K562 (cell line): ENCODE measurements around the gene JPH2. TPM values are rescaled to one million over a fixed set of nuclear protein-coding genes. Genes with fewer than 3 reads are reported as not detected.

Experiments
- HES1 ChIP-seq: fragments of 450-650 bp; IDR thresholded peaks from 2 replicates; pipeline ENCODE4 v1.6.1; 2016; ENCODE audit warnings: low read depth, mild to moderate bottlenecking, moderate library complexity
- MGA ChIP-seq: fragments of 450-650 bp; IDR thresholded peaks from 2 replicates; pipeline ENCODE4 v1.6.1; 2016; ENCODE audit warnings: mild to moderate bottlenecking, moderate library complexity
- NFE2 ChIP-seq: IDR thresholded peaks from 2 replicates; pipeline ENCODE4 v1.6.1; 2014; ENCODE audit warnings: antibody characterized with exemption, low read depth
- RFX7 ChIP-seq: fragments of 250-450 bp; sonication (Bioruptor Pico); IDR thresholded peaks from 2 replicates; pipeline ENCODE4 v1.5.1; 2021; ENCODE audit warnings: mild to moderate bottlenecking
- ZBTB43 ChIP-seq: sonication (generic); formaldehyde crosslinking; IDR thresholded peaks from 2 replicates; pipeline ENCODE4 v1.8.0; 2023; ENCODE audit warnings: mild to moderate bottlenecking, missing genetic modification reagents
- ZNF592 ChIP-seq: fragments of 450-650 bp; IDR thresholded peaks from 2 replicates; pipeline ENCODE4 v1.6.1; 2017; ENCODE audit warnings: antibody characterized with exemption, mild to moderate bottlenecking
- ZSCAN29 ChIP-seq: fragments of 450-650 bp; IDR thresholded peaks from 2 replicates; pipeline ENCODE4 v1.6.1; 2017
- polyA plus RNA-seq, 8 experiments: library from polyadenylated mRNA; depleted of rRNA in 4 of 8; stranded (reverse) in 5 of 8; unstranded in 3 of 8; fragments of >200 nt; fragmentation: Nextera tagmentation in 2 of 8; fragmentation: Illumina TruSeq in 1 of 8; extraction: Ambion mirVana in 2 of 8; extraction: Trizol in 1 of 8; gene quantifications; 2 replicates each; pipeline versions ENCODE4 v1.2.1 to v1.2.3, GENCODE V29; 2011 to 2014; ENCODE audit warnings: inconsistent platforms in 1 of 8, missing spikeins in 1 of 8
- total RNA-seq, 7 experiments: library from RNA; depleted of rRNA in 6 of 7; stranded (reverse); fragments of >200 nt in 6 of 7; fragmentation: Illumina TruSeq in 2 of 7; extraction: Trizol in 2 of 7; gene quantifications; 2 replicates each; pipeline versions ENCODE4 v1.2.1 to v1.2.3, GENCODE V29; 2011 to 2021; ENCODE audit warnings: low replicate concordance in 1 of 7

JPH2 gene
- total and polyA plus RNA-seq, 9 of the 15 experiments (the other 6 are each of a cell fraction or from before 2014, with no cell fraction given), result not detected

- peak; percentile 84 for TF ChIP-seq MGA
- no peak for TF ChIP-seq ZNF592
- no peak for TF ChIP-seq ZSCAN29
- TF ChIP-seq NFE2, result peak; percentile 90
- peak; percentile 52; the same call in 1 of the 2 replicates for TF ChIP-seq HES1
- no peak for TF ChIP-seq RFX7
- no peak for TF ChIP-seq ZBTB43 (CRISPR knock-in tag)
Observed at GRCh38 chr20:44210406-44211176, 23.6 kb upstream of the JPH2 start, which contains the start of gene OSER1 (continued).
